ENCODE measurements around the gene GNB1L.

GNB1L gene

GRCh38 chr22:19762568-19763457 is 91.9 kb downstream of the GNB1L start:
- DNase-seq (ENCODE audit: extremely low read depth, insufficient read length), result no peak
- Histone ChIP-seq H3K27me3 (replicated peaks; ENCODE audit: control insufficient read depth, insufficient read depth, low read length) (no peaks in the 10 kb centered on the region; the same call in none of the 2 replicates), H3K36me3 (ENCODE audit: control insufficient read depth, insufficient read depth, low read length) (no peaks in the 10 kb centered on the region), H3K4me3 (replicated peaks; ENCODE audit: low read depth, low read length) (no peak overlapping the region)
- no peak for TF ChIP-seq CTCF (IDR thresholded peaks at IDR 0.05; ENCODE audit: insufficient read depth, low read length, poor library complexity, severe bottlenecking)

GRCh38 chr22:19761725-19762567 is 92.7 kb downstream of the GNB1L start:
- DNase-seq (ENCODE audit: extremely low read depth, insufficient read length), result no peak
- Histone ChIP-seq H3K36me3 (ENCODE audit: control insufficient read depth, insufficient read depth, low read length) (no peaks in the 10 kb centered on the region), H3K27me3 (replicated peaks; ENCODE audit: control insufficient read depth, insufficient read depth, low read length) (no peaks in the 10 kb centered on the region; the same call in none of the 2 replicates), H3K4me3 (replicated peaks; ENCODE audit: low read depth, low read length) (no peak overlapping the region)
- no peak for TF ChIP-seq CTCF (IDR thresholded peaks at IDR 0.05; ENCODE audit: insufficient read depth, low read length, poor library complexity, severe bottlenecking)

- Histone ChIP-seq H3K27me3 (replicated peaks; ENCODE audit: control insufficient read depth, insufficient read depth, low read length) (no peaks in the 10 kb centered on the region; the same call in none of the 2 replicates), H3K4me3 (replicated peaks; ENCODE audit: low read depth, low read length) (no peak overlapping the region), H3K36me3 (ENCODE audit: control insufficient read depth, insufficient read depth, low read length) (no peaks in the 10 kb centered on the region)
- TF ChIP-seq CTCF (IDR thresholded peaks at IDR 0.05; ENCODE audit: insufficient read depth, low read length, poor library complexity, severe bottlenecking), result no peak
- no peak for DNase-seq (ENCODE audit: extremely low read depth, insufficient read length)
These were observed 93.5 kb downstream of the GNB1L start for GRCh38 chr22:19760951-19761724.

GRCh38 chr22:19760058-19760950 is 94.4 kb downstream of the GNB1L start, which contains the start of gene TBX1:
TBX1 (plus strand) TSS chr22:19760778; CDS start chr22:19760844, 66 bp downstream.
- Histone ChIP-seq H3K4me3 (replicated peaks; ENCODE audit: low read depth, low read length) (no peak within 1 kb of the TSS; the same call in 1 of the 2 replicates), H3K27me3 (replicated peaks; ENCODE audit: control insufficient read depth, insufficient read depth, low read length) (no peaks in the 10 kb centered on the region; the same call in none of the 2 replicates), H3K36me3 (ENCODE audit: control insufficient read depth, insufficient read depth, low read length) (no peaks in the 10 kb centered on the region)
- DNase-seq (ENCODE audit: extremely low read depth, insufficient read length), result no peak
- no peak for TF ChIP-seq CTCF (IDR thresholded peaks at IDR 0.05; ENCODE audit: insufficient read depth, low read length, poor library complexity, severe bottlenecking)
